CD14-positive monocyte (primary cell): Measurements from ENCODE around the gene NPAS3. TPM values are rescaled to one million over a fixed set of nuclear protein-coding genes. Genes with fewer than 3 reads are reported as not detected.

Source experiments
- DNase-seq, 3 donors: peaks; one replicate each; pipeline ENCODE4 v3.0.0-alpha.2; 2011 to 2022
- H2AFZ ChIP-seq: 2 replicates; pipeline ENCODE4 v1.6.0; 2012; ENCODE audit warnings: mild to moderate bottlenecking, low read depth, low read length, inconsistent platforms; ENCODE audit not compliant: insufficient read depth, poor library complexity, severe bottlenecking
- H3K27ac ChIP-seq, 2 donors: 1 replicate in 1 of 2; 2 replicates in 1 of 2; pipeline ENCODE4 v1.5.1; 2012 to 2013; ENCODE audit warnings: low read length in 2 of 2, control low read depth in 1 of 2, inconsistent platforms in 1 of 2, low read depth in 1 of 2, mild to moderate bottlenecking in 1 of 2
- H3K27me3 ChIP-seq, 2 donors: one replicate each; pipeline versions ENCODE4 v1.6.0 to v1.6.1; 2011 to 2013; ENCODE audit warnings: low read length in 2 of 2; ENCODE audit not compliant: control insufficient read depth in 2 of 2, insufficient read depth in 2 of 2
- H3K36me3 ChIP-seq, 2 donors: replicated peaks in 1 of 2; 1 replicate in 1 of 2; 2 replicates in 1 of 2; pipeline versions ENCODE4 v1.5.1 to v1.6.1; 2012 to 2013; ENCODE audit warnings: low read length in 2 of 2, control low read depth in 1 of 2, inconsistent platforms in 1 of 2, mild to moderate bottlenecking in 1 of 2; ENCODE audit not compliant: insufficient read depth in 2 of 2, control insufficient read depth in 1 of 2
- H3K4me1 ChIP-seq, 2 donors: 1 replicate in 1 of 2; 2 replicates in 1 of 2; pipeline versions ENCODE4 v1.5.1 to v1.6.1; 2012 to 2013; ENCODE audit warnings: low read length in 2 of 2, control low read depth in 1 of 2, inconsistent platforms in 1 of 2, mild to moderate bottlenecking in 1 of 2, moderate library complexity in 1 of 2; ENCODE audit not compliant: insufficient read depth in 2 of 2, control insufficient read depth in 1 of 2
- H3K4me2 ChIP-seq: replicated peaks from 2 replicates; pipeline ENCODE3; 2012; ENCODE audit warnings: low read length, moderate library complexity, mild to moderate bottlenecking; ENCODE audit not compliant: poor library complexity, severe bottlenecking; ENCODE audit errors: extremely low read depth
- H3K4me3 ChIP-seq, 3 experiments: fragments of 200-600 bp in 1 of 3; sonication (generic) in 1 of 3; replicated peaks in 1 of 3; 1 replicate in 2 of 3; 2 replicates in 1 of 3; pipeline ENCODE4 v1.5.1; 2011 to 2013; ENCODE audit warnings: low read length in 3 of 3, mild to moderate bottlenecking in 3 of 3, control low read depth in 2 of 3, low read depth in 2 of 3, inconsistent platforms in 1 of 3, moderate library complexity in 1 of 3
- H3K79me2 ChIP-seq: 2 replicates; pipeline ENCODE4 v1.6.0; 2012; ENCODE audit warnings: mild to moderate bottlenecking, control low read depth, inconsistent platforms, low read length, moderate library complexity; ENCODE audit not compliant: insufficient read depth
- H3K9ac ChIP-seq: 2 replicates; pipeline ENCODE4 v1.6.0; 2017; ENCODE audit warnings: low read length, mild to moderate bottlenecking; ENCODE audit not compliant: insufficient read depth, poor library complexity, severe bottlenecking
- H3K9me3 ChIP-seq, 2 donors: replicated peaks in 1 of 2; 1 replicate in 1 of 2; 2 replicates in 1 of 2; pipeline versions ENCODE4 v1.5.1 to v1.6.1; 2012 to 2013; ENCODE audit warnings: low read length in 2 of 2, control low read depth in 1 of 2; ENCODE audit not compliant: control insufficient read depth in 1 of 2, insufficient read depth in 1 of 2
- H4K20me1 ChIP-seq: 2 replicates; pipeline ENCODE4 v1.6.0; 2012; ENCODE audit warnings: mild to moderate bottlenecking, low read length, control low read depth, moderate library complexity; ENCODE audit not compliant: insufficient read depth
- H3K27ac Mint-ChIP-seq, 7 donors: one replicate each; pipeline ENCODE4 v1.8.0; 2020; ENCODE audit warnings: mild to moderate bottlenecking in 7 of 7, mixed read lengths in 7 of 7, moderate library complexity in 6 of 7, inconsistent platforms in 2 of 7
- H3K27me3 Mint-ChIP-seq, 3 donors: one replicate each; pipeline ENCODE4 v1.8.0; 2021 to 2022; ENCODE audit warnings: low read depth in 3 of 3, mild to moderate bottlenecking in 3 of 3, mixed read lengths in 3 of 3, moderate library complexity in 3 of 3, inconsistent platforms in 1 of 3
- H3K36me3 Mint-ChIP-seq, 2 donors: one replicate each; pipeline ENCODE4 v1.8.0; 2020; ENCODE audit warnings: mixed read lengths in 2 of 2, inconsistent platforms in 1 of 2, mild to moderate bottlenecking in 1 of 2
- H3K4me1 Mint-ChIP-seq: one replicate; pipeline ENCODE4 v1.8.0; 2020; ENCODE audit warnings: mild to moderate bottlenecking, mixed read lengths
- H3K4me3 Mint-ChIP-seq, 2 donors: one replicate each; pipeline ENCODE4 v1.8.0; 2020; ENCODE audit warnings: mild to moderate bottlenecking in 2 of 2, mixed read lengths in 2 of 2, moderate library complexity in 1 of 2
- H3K9me3 Mint-ChIP-seq, 7 donors: one replicate each; pipeline ENCODE4 v1.8.0; 2020 to 2022; ENCODE audit warnings: mixed read lengths in 7 of 7, mild to moderate bottlenecking in 6 of 7, moderate library complexity in 6 of 7, inconsistent platforms in 2 of 7
- WGBS: methylation state at CpG from one replicate; pipeline ENCODE4 v1.1.5; 2013; ENCODE audit warnings: missing lambda C conversion rate; ENCODE audit not compliant: insufficient coverage; 5-methylcytosine and 5-hydroxymethylcytosine counted together
- intact Hi-C, 2 donors: fragments of 100-400 bp; cut with micrococcal nuclease; formaldehyde crosslinking; loops; one replicate each; pipeline versions ENCODE4 v1.15.0 to v1.15.1; 2023
- polyA plus RNA-seq, 3 donors: library from polyadenylated mRNA; depleted of rRNA in 1 of 3; unstranded in 2 of 3; stranded (reverse) in 1 of 3; fragments of 300-500 nt in 2 of 3; fragments of >200 nt in 1 of 3; fragmentation: Illumina TruSeq in 2 of 3; gene quantifications; 1 replicate in 2 of 3; 2 replicates in 1 of 3; pipeline ENCODE4 v1.2.3, GENCODE V29; 2012 to 2021
- TF ChIP-seq, protein P1 (sequence below): fragments of 200-600 bp; IDR thresholded peaks from one replicate; pipeline ENCODE4 v1.8.0; 2022; ENCODE audit warnings: antibody characterized with exemption, mild to moderate bottlenecking

NPAS3 gene
- polyA plus RNA-seq, 3 donors: not detected

DNA sequence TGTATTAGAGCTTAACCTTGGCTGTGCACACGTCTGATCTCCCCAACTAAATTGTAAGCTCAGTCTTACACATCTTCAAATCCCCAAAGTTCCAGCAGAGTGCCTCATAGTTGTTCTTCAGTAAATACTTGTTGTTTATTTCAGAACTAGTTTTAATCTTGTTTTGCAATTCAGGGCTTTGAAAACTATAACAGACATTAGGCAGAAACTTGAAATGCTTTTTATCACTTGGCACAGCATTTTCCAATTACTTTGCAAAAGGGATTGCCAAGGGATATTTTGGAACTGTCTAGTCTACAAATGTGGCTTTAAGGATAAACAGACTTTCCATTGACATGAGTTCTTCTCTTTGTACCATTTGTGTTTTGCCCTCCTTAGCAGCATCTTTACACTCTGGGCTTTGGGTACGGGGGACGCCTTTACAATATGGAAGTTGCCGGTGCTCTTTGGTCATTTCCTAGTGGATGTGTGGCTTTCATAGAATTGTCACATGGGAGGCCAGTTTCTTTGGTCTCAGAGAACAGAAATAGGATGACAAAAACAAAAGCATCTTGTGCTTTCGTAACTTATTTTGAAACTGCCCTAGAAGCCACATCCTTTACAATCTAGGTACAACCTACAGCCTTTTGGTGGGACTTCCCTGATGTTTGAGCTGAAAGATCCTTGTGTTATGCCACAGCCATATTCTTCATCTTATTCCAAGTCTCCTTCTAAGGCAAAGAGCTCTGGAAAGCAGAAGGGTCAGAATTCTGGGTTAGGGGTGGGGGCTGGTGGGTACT is 96.9 kb downstream of the NPAS3 start:
- no peak overlapping the region for H3K4me2 ChIP-seq
- intact Hi-C loops: no loop called here
- Mint-ChIP-seq H3K27ac (no peak overlapping the region), H3K4me3 (no peak overlapping the region), H3K36me3 (no peaks in the 10 kb centered on the region), H3K27me3 (peaks cover 0 to 2% (median 1%) of the 10 kb centered on the region in 3 donors), H3K9me3 (peaks cover 0 to 7% (median 0%) of the 10 kb centered on the region in 7 donors), H3K4me1 (no peaks in the 10 kb centered on the region)
- no peaks in the 10 kb centered on the region for H3K9me3 ChIP-seq
- DNase-seq: no peak
- TF ChIP-seq, protein P1, sequence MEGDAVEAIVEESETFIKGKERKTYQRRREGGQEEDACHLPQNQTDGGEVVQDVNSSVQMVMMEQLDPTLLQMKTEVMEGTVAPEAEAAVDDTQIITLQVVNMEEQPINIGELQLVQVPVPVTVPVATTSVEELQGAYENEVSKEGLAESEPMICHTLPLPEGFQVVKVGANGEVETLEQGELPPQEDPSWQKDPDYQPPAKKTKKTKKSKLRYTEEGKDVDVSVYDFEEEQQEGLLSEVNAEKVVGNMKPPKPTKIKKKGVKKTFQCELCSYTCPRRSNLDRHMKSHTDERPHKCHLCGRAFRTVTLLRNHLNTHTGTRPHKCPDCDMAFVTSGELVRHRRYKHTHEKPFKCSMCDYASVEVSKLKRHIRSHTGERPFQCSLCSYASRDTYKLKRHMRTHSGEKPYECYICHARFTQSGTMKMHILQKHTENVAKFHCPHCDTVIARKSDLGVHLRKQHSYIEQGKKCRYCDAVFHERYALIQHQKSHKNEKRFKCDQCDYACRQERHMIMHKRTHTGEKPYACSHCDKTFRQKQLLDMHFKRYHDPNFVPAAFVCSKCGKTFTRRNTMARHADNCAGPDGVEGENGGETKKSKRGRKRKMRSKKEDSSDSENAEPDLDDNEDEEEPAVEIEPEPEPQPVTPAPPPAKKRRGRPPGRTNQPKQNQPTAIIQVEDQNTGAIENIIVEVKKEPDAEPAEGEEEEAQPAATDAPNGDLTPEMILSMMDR: no peak
- H3K79me2 ChIP-seq: no peaks in the 10 kb centered on the region
- H3K4me3 ChIP-seq: no peak overlapping the region
- no peaks in the 10 kb centered on the region for H3K4me1 ChIP-seq
- WGBS: 67% methylated on average over 1 of the region's 5 CpGs
- no peak overlapping the region for H3K9ac ChIP-seq
- H4K20me1 ChIP-seq: no peaks in the 10 kb centered on the region
- H3K27ac ChIP-seq: no peak overlapping the region
- H3K36me3 ChIP-seq: no peaks in the 10 kb centered on the region
- no peaks in the 10 kb centered on the region for H3K27me3 ChIP-seq
- no peak overlapping the region for H2AFZ ChIP-seq

DNA sequence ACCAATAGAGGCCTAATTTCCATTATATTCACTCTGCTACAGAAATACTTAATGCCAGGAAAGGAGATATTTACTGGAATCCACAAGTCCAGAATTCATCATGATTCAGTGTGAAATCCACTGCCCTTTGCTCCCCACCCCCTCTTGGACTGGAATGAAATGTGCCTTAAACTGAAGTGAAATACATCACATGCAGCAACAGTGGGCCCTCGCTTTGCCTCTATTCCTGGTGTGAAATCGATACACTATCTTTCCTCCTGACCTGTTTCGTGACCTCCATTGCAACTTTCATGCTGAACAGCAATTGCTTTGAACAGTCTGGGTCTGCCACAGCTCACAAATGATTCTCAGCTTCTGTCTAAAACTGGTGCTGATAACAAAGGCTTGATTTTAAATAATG is 100.6 kb downstream of the NPAS3 start:
- H3K9me3 Mint-ChIP-seq: peaks cover under 1 to 11% (median 4%) of the 10 kb centered on the region in 7 donors
- no peak overlapping the region for H3K4me3 Mint-ChIP-seq

More for the DNA sequence above, 100.6 kb downstream of the NPAS3 start:
- no peak overlapping the region for H2AFZ ChIP-seq
- no peaks in the 10 kb centered on the region for H3K4me1 ChIP-seq
- H3K27me3 Mint-ChIP-seq: peaks cover 0 to 2% (median 1%) of the 10 kb centered on the region in 3 donors
- no peaks in the 10 kb centered on the region for H3K27me3 ChIP-seq
- TF ChIP-seq, protein P1: no peak
- no peak overlapping the region for H3K27ac Mint-ChIP-seq
- no peaks in the 10 kb centered on the region for H4K20me1 ChIP-seq
- H3K79me2 ChIP-seq: no peaks in the 10 kb centered on the region
- no peak overlapping the region for H3K9ac ChIP-seq
- intact Hi-C loops: no loop called here
- no peaks in the 10 kb centered on the region for H3K4me1 Mint-ChIP-seq
- H3K36me3 ChIP-seq: no peaks in the 10 kb centered on the region
- peaks cover 4 to 11% of the 10 kb centered on the region in 2 donors for H3K9me3 ChIP-seq
- no peak for DNase-seq
- H3K4me3 ChIP-seq: no peak overlapping the region
- H3K27ac ChIP-seq: no peak overlapping the region
- H3K36me3 Mint-ChIP-seq: no peaks in the 10 kb centered on the region
- H3K4me2 ChIP-seq: no peak overlapping the region
- 90% methylated on average over 3 of the region's 3 CpGs for WGBS
